GM23338 (cell line): Measurements from ENCODE around the gene INO80B. TPM values are rescaled to one million over a fixed set of nuclear protein-coding genes. Genes with fewer than 3 reads are reported as not detected.

ENCODE experiments used
- ATAC-seq: fragments of 200-7000 bp; cut with Tn5 transposase; 3 replicates; pipeline ENCODE4 v1.9.1; 2020
- DNase-seq: peaks from one replicate; pipeline ENCODE4 v3.0.0-alpha.2; 2015; ENCODE audit warnings: low spot score
- H2AFZ ChIP-seq: fragments of 200-600 bp; sonication (generic); 2 replicates; pipeline ENCODE4 v1.8.0; 2016; ENCODE audit warnings: antibody characterized with exemption, mild to moderate bottlenecking, moderate library complexity
- H3F3A ChIP-seq: fragments of 200-600 bp; sonication (generic); replicated peaks from 2 replicates; pipeline ENCODE4 v1.8.0; 2017; ENCODE audit warnings: antibody characterized with exemption, mixed run types, low read depth
- H3K27ac ChIP-seq: fragments of 200-600 bp; sonication (generic); 2 replicates; pipeline ENCODE4 v1.6.1; 2016; ENCODE audit warnings: low read depth
- H3K27me3 ChIP-seq: fragments of 200-600 bp; sonication (generic); 2 replicates; pipeline ENCODE4 v1.8.0; 2016; ENCODE audit warnings: mild to moderate bottlenecking, mixed run types, moderate library complexity; ENCODE audit not compliant: insufficient read depth
- H3K36me3 ChIP-seq: fragments of 200-600 bp; sonication (generic); 2 replicates; pipeline ENCODE4 v1.8.0; 2016; ENCODE audit warnings: mild to moderate bottlenecking; ENCODE audit not compliant: insufficient read depth
- H3K4me1 ChIP-seq: fragments of 200-600 bp; sonication (generic); 2 replicates; pipeline ENCODE4 v1.8.0; 2016; ENCODE audit warnings: mild to moderate bottlenecking, moderate library complexity; ENCODE audit not compliant: insufficient read depth
- H3K4me2 ChIP-seq: fragments of 200-600 bp; sonication (generic); 2 replicates; pipeline ENCODE4 v1.7.1; 2017; ENCODE audit warnings: mixed run types
- H3K4me3 ChIP-seq: fragments of 200-600 bp; sonication (generic); 2 replicates; pipeline ENCODE4 v1.6.1; 2016; ENCODE audit warnings: mixed run types
- H3K79me2 ChIP-seq: fragments of 200-600 bp; sonication (generic); replicated peaks from 2 replicates; pipeline ENCODE4 v1.8.0; 2017; ENCODE audit warnings: mild to moderate bottlenecking; ENCODE audit not compliant: insufficient read depth
- H3K9me2 ChIP-seq: fragments of 200-600 bp; sonication (generic); 2 replicates; pipeline ENCODE4 v1.8.0; 2017; ENCODE audit not compliant: insufficient read depth
- H4K20me1 ChIP-seq: fragments of 200-600 bp; sonication (generic); replicated peaks from 2 replicates; pipeline ENCODE4 v1.8.0; 2017; ENCODE audit warnings: mild to moderate bottlenecking; ENCODE audit not compliant: insufficient read depth
- H3K27ac Mint-ChIP-seq: 2 replicates; pipeline ENCODE4 v1.8.0; 2020; ENCODE audit warnings: inconsistent platforms, mild to moderate bottlenecking, moderate library complexity, mixed read lengths
- H3K27me3 Mint-ChIP-seq: 3 replicates; pipeline ENCODE4 v1.8.0; 2022; ENCODE audit warnings: low read depth, mild to moderate bottlenecking, moderate library complexity, mixed read lengths, inconsistent platforms; ENCODE audit not compliant: insufficient read depth, poor library complexity
- H3K36me3 Mint-ChIP-seq: 3 replicates; pipeline ENCODE4 v1.8.0; 2021; ENCODE audit warnings: low read depth, mild to moderate bottlenecking, inconsistent platforms, moderate library complexity, mixed read lengths
- H3K4me1 Mint-ChIP-seq: 3 replicates; pipeline ENCODE4 v1.8.0; 2020; ENCODE audit warnings: mild to moderate bottlenecking, inconsistent platforms, mixed read lengths
- H3K4me3 Mint-ChIP-seq: 3 replicates; pipeline ENCODE4 v1.8.0; 2021; ENCODE audit warnings: moderate library complexity, mild to moderate bottlenecking, inconsistent platforms, mixed read lengths
- H3K9me3 Mint-ChIP-seq: 3 replicates; pipeline ENCODE4 v1.8.0; 2020; ENCODE audit warnings: moderate library complexity, mild to moderate bottlenecking, inconsistent platforms, mixed read lengths
- CREB1 ChIP-seq: fragments of 250-450 bp; sonication (Bioruptor Pico); IDR thresholded peaks from 2 replicates; pipeline ENCODE4 v1.5.0; 2020; ENCODE audit warnings: low read depth, mild to moderate bottlenecking, moderate library complexity
- EZH2phosphoT487 ChIP-seq: fragments of 200-600 bp; sonication (generic); IDR thresholded peaks from one replicate; pipeline ENCODE4 v1.8.1; 2018; ENCODE audit warnings: antibody characterized with exemption; ENCODE audit not compliant: unreplicated experiment
- JUNB ChIP-seq: IDR thresholded peaks from one replicate; pipeline ENCODE4 v1.6.1; 2016; ENCODE audit warnings: antibody characterized with exemption; ENCODE audit not compliant: unreplicated experiment
- NANOG ChIP-seq: IDR thresholded peaks from 2 replicates; pipeline ENCODE4 v1.6.1; 2016; ENCODE audit warnings: antibody characterized with exemption, borderline replicate concordance
- ZNF331 ChIP-seq: fragments of 250-450 bp; sonication (Bioruptor Pico); IDR thresholded peaks from 2 replicates; pipeline ENCODE4 v1.5.0; 2020; ENCODE audit warnings: low read depth, mild to moderate bottlenecking, moderate library complexity
- polyA plus RNA-seq: library from polyadenylated mRNA; unstranded; fragments of >200 nt; fragmentation: Nextera tagmentation; extraction: Ambion mirVana; gene quantifications from 2 replicates; pipeline ENCODE4 v1.2.1, GENCODE V29; 2016
- total RNA-seq: library from RNA; depleted of rRNA; stranded (reverse); fragments of >200 nt; shearing (Covaris generic); gene quantifications from 2 replicates; pipeline ENCODE4 v1.2.3, GENCODE V29; 2014
- TF ChIP-seq, protein P1 (sequence below): fragments of 250-450 bp; sonication (Bioruptor Pico); IDR thresholded peaks from 2 replicates; pipeline ENCODE4 v1.5.0; 2020; ENCODE audit warnings: mild to moderate bottlenecking, moderate library complexity
- TF ChIP-seq, protein P2 (sequence below), 2 experiments: fragments of 200-600 bp in 1 of 2; sonication (generic) in 1 of 2; conservative IDR thresholded peaks; 2 replicates each; pipeline versions ENCODE4 v1.5.1 to v1.6.1; 2016 to 2017; ENCODE audit warnings: antibody characterized with exemption in 2 of 2, low read depth in 2 of 2, mild to moderate bottlenecking in 2 of 2, moderate library complexity in 1 of 2

Gene INO80B
- total and polyA plus RNA-seq, 2 experiments from 2014 or later: 5.1 to 21.8 TPM

DNA sequence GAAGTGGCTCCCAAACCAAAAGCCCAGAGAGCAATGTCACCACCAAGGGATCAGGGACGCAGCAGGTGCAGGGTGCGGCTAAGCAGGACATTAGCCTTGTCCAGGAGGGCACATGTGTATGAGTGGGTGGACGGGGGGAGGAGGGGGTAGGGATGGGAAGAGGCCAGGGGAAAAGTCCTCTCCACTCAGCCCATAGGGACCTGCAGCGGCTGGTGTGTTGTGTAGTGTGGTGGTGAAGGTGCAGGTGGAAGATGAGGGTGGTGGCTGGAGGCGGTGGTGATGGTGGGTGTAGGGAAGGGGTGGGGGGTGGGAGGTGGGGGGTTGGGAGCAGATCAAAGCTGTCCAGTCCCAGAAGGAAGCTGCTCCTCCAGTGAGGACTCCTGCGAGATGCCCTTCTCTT lies 37.1 kb upstream of the INO80B start:
- no peak for DNase-seq

More for the DNA sequence above, 37.1 kb upstream of the INO80B start:
- H3K27me3 ChIP-seq: peaks cover 42% of the 10 kb centered on the region
- peaks cover 17% of the 10 kb centered on the region for H3K4me1 Mint-ChIP-seq
- no peak overlapping the region for H3K4me2 ChIP-seq
- H3K27me3 Mint-ChIP-seq: peaks cover 48% of the 10 kb centered on the region
- peaks cover 16% of the 10 kb centered on the region for H3K4me1 ChIP-seq
- H3K79me2 ChIP-seq: no peaks in the 10 kb centered on the region
- H3K27ac ChIP-seq: no peak overlapping the region
- no peaks in the 10 kb centered on the region for H3K9me3 Mint-ChIP-seq
- TF ChIP-seq JUNB (no peak), EZH2phosphoT487 (no peak), ZNF331 (CRISPR knock-in tag) (no peak), CREB1 (CRISPR knock-in tag) (no peak), NANOG (no peak)
- TF ChIP-seq, protein P1, sequence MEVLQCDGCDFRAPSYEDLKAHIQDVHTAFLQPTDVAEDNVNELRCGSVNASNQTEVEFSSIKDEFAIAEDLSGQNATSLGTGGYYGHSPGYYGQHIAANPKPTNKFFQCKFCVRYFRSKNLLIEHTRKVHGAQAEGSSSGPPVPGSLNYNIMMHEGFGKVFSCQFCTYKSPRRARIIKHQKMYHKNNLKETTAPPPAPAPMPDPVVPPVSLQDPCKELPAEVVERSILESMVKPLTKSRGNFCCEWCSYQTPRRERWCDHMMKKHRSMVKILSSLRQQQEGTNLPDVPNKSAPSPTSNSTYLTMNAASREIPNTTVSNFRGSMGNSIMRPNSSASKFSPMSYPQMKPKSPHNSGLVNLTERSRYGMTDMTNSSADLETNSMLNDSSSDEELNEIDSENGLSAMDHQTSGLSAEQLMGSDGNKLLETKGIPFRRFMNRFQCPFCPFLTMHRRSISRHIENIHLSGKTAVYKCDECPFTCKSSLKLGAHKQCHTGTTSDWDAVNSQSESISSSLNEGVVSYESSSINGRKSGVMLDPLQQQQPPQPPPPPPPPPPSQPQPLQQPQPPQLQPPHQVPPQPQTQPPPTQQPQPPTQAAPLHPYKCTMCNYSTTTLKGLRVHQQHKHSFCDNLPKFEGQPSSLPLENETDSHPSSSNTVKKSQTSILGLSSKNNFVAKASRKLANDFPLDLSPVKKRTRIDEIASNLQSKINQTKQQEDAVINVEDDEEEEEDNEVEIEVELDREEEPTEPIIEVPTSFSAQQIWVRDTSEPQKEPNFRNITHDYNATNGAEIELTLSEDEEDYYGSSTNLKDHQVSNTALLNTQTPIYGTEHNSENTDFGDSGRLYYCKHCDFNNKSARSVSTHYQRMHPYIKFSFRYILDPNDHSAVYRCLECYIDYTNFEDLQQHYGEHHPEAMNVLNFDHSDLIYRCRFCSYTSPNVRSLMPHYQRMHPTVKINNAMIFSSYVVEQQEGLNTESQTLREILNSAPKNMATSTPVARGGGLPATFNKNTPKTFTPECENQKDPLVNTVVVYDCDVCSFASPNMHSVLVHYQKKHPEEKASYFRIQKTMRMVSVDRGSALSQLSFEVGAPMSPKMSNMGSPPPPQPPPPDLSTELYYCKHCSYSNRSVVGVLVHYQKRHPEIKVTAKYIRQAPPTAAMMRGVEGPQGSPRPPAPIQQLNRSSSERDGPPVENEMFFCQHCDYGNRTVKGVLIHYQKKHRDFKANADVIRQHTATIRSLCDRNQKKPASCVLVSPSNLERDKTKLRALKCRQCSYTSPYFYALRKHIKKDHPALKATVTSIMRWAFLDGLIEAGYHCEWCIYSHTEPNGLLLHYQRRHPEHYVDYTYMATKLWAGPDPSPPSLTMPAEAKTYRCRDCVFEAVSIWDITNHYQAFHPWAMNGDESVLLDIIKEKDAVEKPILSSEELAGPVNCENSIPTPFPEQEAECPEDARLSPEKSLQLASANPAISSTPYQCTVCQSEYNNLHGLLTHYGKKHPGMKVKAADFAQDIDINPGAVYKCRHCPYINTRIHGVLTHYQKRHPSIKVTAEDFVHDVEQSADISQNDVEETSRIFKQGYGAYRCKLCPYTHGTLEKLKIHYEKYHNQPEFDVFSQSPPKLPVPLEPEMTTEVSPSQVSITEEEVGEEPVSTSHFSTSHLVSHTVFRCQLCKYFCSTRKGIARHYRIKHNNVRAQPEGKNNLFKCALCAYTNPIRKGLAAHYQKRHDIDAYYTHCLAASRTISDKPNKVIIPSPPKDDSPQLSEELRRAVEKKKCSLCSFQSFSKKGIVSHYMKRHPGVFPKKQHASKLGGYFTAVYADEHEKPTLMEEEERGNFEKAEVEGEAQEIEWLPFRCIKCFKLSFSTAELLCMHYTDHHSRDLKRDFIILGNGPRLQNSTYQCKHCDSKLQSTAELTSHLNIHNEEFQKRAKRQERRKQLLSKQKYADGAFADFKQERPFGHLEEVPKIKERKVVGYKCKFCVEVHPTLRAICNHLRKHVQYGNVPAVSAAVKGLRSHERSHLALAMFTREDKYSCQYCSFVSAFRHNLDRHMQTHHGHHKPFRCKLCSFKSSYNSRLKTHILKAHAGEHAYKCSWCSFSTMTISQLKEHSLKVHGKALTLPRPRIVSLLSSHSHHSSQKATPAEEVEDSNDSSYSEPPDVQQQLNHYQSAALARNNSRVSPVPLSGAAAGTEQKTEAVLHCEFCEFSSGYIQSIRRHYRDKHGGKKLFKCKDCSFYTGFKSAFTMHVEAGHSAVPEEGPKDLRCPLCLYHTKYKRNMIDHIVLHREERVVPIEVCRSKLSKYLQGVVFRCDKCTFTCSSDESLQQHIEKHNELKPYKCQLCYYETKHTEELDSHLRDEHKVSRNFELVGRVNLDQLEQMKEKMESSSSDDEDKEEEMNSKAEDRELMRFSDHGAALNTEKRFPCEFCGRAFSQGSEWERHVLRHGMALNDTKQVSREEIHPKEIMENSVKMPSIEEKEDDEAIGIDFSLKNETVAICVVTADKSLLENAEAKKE (CRISPR knock-in tag): no peak
- TF ChIP-seq, protein P2, sequence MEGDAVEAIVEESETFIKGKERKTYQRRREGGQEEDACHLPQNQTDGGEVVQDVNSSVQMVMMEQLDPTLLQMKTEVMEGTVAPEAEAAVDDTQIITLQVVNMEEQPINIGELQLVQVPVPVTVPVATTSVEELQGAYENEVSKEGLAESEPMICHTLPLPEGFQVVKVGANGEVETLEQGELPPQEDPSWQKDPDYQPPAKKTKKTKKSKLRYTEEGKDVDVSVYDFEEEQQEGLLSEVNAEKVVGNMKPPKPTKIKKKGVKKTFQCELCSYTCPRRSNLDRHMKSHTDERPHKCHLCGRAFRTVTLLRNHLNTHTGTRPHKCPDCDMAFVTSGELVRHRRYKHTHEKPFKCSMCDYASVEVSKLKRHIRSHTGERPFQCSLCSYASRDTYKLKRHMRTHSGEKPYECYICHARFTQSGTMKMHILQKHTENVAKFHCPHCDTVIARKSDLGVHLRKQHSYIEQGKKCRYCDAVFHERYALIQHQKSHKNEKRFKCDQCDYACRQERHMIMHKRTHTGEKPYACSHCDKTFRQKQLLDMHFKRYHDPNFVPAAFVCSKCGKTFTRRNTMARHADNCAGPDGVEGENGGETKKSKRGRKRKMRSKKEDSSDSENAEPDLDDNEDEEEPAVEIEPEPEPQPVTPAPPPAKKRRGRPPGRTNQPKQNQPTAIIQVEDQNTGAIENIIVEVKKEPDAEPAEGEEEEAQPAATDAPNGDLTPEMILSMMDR (conservative IDR thresholded peaks at IDR 0.05; ENCODE audit: low read depth in 2 of 2): no peak
- H3K4me3 ChIP-seq: no peak overlapping the region
- no peaks in the 10 kb centered on the region for H3K9me2 ChIP-seq
- no peaks in the 10 kb centered on the region for H4K20me1 ChIP-seq
- peaks cover 6% of the 10 kb centered on the region; the same call in 1 of the 2 replicates for H3F3A ChIP-seq
- H3K36me3 ChIP-seq: no peaks in the 10 kb centered on the region
- no peak overlapping the region for H3K4me3 Mint-ChIP-seq
- no peak overlapping the region for H3K27ac Mint-ChIP-seq
- no peak for ATAC-seq
- H2AFZ ChIP-seq: no peak overlapping the region
- H3K36me3 Mint-ChIP-seq: no peaks in the 10 kb centered on the region; the same call in 2 of the 3 replicates
